NCI-H2081 (cell line): ENCODE data around the gene SEC23A.
"Not testable (repeated sequence)": the region's sequence is repeated elsewhere in the genome, so short reads cannot be mapped to it uniquely, and the experiment has no call there.

ENCODE experiments used
- DNase-seq, 2 experiments: peaks; one replicate each; lab custom pipeline; 2025; lab: John Stamatoyannopoulos, UW

The SEC23A gene

DNA sequence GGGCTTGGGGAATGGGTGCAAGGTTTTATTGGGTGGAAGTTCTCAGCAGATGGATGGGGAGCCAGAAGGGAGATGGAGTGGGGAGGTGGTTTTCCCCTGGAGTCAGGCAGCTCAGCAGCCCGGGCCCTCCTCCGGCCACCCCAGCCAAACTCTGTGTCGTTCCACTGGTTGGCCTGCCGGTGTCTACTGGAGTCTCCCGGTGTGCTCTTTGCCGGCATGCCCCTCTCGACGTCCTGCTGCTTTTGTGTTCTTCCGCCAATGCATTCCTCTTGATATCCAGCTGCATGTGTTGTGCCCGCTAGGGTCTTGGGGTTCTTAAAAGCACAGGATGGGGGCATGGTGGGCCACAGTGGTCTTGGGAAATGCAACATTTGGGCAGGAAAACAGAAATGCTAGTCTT, 72.8 kb downstream of the SEC23A start:
- DNase-seq = no peak

DNA sequence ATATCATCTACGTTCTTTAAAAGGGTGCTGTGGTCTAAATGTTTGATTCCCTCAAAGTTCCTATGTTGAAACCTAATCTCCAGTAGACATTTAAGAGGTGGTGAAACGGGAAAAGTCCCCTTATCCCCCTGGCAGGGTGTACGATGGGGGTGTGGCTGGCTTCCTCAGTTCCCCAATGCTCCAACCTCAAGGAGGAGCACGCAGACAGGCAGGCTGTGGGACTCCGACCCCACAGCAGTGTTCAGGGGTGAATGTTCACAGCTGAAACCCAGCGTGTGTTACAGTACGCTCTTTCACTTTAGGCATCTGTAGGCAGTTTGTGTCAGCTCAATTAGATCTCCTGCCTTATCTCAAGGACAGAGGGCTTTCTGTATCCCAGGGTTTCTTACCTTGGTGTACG, 73.2 kb downstream of the SEC23A start:
- no peak for DNase-seq

DNA sequence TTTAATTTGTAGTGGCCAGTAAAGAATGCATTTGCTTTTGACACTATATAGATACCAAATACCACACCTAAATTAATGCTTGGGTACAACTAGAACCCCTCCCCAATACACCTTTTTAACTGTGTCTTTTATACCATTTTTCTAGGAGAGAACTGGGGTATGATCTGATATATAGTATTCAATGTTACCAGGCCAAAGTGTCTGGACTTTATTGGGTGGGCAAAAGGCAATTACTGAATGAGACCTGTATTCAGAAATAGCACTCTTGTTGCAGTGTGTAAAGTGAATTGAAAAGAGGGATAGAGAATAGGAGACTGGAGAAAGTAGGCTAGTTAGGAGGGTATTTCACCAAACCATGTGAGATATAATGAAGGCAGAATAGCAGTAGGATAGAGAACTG, 74.4 kb downstream of the SEC23A start:
- no peak for DNase-seq

DNA sequence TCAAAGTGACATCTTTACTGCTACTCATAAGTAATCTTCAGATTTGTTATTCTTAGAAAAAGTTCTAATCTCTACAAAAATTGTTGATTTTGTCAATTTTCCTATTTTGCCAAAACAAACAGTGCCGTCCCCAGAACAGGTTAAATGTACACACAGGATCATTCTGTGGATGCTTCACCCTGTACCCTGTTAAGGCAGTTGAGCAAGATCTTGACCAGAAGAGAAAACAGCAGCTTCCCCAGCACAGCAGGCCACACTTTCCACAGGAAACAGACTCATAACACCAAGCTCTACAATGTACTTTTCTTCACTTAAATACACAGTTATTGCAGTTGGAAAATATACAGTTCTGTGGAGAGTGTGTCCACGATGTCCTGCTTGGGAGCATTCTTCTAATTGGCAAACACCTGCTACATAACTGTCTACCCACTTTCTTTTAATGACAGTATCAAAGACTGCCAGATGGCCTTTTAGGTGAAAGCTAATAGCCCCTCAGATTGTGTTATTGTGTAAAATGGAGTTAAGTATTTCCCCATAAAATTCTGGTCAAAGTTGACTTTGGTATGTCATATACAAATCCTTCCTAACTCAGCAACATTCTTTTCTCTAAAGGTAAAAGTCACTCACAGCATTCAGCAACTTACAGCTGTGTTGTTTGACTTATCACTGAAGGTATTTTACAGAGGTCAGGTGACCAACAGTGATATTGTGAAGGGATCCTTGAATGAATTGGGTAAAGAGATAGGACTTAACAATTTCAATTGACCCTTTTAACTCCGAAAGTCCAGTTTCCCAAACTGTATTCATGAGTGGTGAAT, 77.0 kb downstream of the SEC23A start:
- DNase-seq = no peak

DNA sequence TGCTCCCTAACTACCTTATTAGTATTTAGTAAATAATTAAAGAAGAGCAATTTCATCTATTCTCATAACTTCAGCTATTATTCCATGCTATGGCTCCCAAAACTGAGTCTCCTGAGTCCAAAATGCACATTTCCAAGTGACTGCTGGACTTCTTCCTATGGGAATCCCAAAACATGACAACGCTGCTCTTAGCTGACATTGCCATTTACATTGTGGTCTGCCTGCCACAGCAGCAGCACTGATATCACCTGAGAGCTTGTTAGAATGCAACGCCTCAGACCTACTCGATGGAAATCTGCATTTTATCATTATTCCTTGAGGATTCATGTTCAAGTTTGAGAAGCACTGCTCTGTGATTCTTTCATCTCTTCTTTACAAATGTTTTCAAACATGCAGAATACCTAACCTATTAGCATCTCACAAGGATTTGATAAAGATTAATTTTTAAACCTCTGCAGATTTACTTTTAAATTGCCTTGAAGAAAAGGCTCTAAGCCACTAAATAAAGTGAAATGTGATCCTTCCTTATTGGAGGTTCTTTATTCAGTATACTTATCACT, 77.7 kb downstream of the SEC23A start:
- no peak for DNase-seq

DNA sequence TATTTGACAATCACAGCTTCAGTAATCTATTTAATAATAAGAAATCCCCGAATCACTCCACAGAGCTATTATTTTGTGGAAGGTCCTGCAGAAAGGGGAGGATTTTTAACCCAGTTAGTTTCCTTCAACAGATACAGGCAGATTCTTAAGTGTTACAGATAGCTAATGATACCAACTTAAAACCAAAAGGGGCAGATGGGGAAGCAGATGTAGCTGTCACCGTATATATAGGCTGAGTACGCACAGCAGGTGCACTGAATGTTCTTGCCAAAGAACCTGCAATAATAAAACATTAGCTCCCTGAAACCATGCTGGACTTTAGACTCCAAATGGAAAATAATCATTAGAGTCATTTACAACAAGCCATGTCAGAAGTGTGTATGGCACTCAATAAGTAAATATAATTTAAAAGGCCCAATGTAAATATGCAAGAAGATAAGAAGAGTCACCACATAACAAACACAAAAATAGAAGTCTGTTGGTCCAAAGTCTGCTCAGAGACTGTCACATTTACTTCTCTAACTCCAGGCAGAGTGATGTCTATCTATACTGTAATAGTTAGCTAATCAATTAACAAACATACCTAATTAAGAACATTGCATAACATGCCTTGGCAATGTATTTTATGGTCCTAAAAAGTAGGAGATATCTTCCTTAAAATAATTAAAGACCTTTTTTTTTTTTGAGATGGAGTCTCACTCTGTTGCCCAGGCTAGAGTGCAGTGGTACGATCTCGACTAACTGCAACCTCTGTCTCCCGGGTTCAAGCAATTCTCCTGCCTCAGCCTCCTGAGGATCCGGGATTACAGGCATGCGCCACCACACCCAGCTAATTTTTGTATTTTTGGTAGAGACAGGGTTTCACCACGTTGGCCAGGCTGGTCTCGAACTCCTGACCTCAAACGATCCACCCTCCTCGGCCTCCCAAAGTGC, 78.8 kb downstream of the SEC23A start:
- DNase-seq = peak; percentile 41 to 84

DNA sequence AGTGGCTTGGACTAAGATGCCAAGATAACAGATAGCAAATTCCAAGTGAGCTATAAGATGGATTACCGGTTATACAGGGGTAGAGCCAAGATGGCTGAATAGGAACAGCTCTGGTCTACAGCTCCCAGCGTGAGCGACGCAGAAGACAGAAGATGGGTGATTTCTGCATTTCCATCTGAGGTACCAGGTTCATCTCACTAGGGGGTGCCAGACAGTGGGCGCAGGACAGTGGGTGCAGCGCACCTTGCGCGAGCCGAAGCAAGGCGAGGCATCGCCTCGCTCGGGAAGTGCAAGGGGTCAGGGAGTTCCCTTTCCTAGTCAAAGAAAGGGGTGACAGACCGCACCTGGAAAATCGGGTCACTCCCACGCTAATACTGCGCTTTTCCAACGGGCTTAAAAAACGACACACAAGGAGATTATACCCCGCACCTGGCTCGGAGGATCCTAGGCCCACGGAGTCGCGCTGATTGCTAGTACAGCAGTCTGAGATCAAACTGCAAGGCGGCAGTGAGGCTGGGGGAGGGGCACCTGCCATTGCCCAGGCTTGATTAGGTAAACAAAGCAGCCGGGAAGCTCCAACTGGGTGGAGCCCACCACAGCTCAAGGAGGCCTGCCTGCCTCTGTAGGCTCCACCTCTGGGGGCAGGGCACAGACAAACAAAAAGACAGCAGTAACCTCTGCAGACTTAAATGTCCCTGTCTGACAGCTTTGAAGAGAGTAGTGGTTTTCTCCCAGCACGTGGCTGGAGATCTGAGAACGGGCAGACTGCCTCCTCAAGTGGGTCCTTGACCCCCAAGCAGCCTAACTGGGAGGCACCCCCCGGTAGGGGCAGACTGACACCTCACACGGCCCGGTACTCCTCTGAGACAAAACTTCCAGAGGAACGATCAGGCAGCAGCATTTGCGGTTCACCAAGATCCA, 85.7 kb downstream of the SEC23A start:
- not testable (repeated sequence) for DNase-seq

DNA sequence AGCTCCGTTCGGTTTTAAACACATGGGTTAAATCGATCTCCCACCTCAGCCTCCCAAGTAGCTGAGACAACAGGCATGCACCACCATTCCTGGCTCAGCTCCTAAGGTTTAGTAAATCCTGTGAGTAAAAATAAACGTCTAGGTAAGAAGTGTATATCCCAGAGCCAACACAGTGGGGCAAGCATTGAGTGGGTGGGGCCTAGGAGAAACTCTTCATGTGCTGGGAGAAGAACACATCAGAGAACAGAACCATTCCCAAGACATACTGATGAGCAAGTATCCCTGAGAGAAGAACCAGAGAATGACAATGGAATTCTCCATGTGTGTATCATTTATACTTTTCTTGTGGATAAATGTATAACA, 86.3 kb downstream of the SEC23A start:
- no peak for DNase-seq

DNA sequence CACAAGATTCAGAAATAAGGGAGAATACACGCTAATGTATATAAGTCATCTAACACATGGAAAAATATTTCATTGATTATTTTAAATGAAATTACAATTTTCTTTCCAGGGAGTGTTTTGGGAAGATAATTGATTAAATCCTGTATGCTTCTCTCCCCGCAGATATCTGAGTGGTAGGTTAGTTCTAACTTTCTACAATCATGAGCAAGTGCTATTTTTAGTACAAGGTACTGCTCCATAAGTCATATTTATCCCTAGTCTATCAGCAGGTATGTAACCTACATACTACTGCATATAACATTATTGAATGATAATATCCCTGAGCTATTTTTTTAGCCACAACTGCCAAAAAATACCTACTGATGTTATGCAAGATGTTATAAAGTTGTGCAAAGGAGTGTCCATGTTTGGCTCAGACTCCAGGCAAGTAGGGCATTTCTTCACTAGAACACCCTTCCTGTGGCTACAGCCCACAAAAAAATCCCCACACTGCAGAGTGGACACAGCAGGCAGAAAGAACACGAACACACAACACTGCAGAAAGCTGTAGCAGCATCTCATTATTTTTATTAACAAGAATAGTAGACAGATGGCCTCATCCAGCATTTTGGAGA, 87.0 kb downstream of the SEC23A start:
- DNase-seq = no peak

DNA sequence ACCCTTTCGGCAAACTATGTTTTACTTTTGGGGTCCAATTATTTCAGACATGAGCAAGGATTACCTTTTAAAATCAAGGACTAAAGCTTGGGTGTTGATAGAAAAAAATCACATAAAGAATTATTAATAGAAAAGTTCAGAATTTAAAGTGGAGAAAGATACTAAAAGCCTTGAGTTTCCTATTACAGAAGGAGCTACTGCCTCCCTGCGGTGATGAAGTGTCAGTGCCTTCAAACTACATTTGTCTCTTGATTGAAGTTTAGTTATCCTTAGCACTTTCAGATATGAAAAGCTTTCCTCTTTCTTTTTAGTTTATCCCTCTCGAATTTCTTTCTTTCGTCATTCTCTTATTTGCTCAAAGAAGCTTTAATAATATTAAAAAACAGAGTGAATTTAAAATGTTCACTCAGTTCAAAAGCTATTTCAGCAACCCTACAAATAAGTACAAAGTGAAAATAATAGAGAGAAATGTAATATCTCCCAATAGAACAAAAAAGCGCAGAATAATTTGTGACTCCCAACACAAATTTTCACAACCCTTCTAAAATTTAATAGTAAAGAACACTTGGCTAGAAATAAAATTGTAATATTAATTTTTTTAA, 87.6 kb downstream of the SEC23A start:
- DNase-seq = peak; percentile 13 to 56

DNA sequence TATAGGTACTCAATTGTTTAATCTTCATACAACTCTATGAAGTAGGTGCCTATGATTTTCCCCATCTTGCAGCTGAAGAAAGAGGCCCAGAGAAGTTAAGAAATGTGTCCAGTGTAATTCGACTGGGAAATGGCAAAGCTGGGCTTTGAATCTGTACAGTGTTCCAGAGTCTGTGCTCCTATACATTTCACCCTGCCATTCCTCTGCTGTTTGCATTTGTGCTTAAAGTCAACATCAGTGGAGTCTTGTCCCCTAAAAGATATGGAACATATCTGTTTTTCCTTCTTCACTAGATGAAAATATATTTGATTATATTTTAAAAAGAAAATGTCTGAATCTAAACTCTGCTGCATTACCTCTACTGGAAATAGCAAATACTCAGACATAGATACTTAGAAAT, 88.6 kb downstream of the SEC23A start:
- DNase-seq = no peak

DNA sequence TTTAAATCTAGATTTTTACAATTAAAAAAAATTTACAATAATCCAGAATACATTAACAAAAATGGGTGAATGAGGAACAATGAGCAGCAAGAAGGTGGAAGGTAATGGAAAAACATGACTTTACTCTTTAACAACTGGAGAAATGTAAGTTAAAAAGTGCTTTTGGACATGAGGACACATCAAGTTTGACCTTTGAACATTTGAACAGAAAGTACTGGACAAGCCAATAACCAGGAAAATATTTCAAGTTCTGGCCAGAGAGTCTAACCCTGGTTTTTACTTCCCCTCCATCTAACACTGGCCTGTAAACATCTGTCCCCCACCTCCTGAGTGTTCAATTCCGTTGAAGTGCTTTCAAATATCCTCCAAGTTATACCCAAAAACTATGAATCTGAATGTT, 94.1 kb downstream of the SEC23A start:
- not testable (repeated sequence) for DNase-seq

DNA sequence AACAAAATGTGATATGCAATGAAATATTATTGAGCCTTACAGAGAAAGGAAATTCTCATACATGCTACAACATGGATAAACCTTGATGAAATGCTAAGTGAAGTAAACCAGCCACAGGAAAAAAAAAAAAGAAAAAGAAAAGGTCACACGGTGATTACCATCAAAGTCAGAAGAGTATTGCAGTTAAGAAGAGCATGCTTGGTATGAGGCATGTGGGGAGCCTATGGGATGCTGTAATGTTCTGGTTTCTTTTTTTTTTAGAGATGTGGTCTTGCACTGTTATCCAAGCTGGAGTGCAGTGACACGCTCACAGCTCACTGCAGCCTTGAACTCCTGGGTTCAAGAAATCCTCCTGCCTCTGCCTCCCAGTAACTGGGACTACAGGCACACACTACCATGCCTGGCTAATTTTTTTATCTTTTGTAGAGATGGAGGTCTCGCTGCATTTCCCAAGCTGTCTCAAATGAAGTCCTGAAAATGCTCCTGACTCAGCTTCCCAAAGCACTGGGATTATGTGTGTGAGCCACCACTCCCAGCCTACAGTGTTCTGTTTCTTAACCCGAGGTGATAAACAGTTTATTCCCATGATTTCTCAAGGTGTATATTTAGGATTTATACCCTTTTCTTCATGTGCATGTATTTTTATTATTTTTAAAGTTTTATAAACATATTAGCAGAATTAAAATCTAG, 96.2 kb downstream of the SEC23A start:
- no peak for DNase-seq

DNA sequence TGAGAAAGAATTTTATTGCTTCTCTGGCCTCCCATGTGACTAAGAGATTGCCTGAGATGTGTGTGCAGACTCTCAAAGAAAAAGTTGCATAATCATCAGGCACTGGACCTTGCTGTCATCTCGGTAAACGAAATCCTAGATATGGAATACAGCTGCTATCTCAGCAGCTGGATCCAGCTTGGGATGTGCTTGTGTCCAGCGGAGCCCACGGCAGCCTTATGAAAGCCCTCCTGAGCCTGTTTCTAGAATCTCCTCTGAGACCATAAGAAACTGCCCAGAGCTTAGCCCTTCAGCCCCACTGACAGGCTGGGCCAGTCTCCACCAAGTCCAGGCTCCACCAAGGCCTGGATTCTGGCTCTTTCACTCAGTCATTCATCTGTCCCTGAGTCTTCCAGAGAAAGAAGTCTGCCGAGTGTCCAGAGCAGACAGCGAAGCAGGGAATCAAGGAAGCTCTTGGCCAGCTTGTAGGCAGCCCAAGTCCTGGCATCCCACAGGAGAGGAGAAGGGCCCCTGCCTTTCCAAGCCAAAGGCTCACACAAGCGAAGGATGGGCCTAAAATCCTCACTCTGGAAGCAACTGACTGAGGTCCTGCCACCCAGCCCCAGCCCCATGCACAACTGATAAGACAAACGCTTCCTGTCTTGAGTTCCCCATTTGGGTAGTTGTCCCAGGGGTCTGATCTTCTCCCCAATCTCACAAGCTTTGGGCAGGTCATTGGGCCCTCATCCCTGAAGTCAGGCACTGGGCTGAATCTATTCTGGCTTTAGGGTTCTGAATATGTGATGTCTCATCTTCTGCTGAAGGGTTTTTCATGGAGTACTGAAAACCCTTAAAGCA, 97.8 kb downstream of the SEC23A start:
- DNase-seq = no peak

DNA sequence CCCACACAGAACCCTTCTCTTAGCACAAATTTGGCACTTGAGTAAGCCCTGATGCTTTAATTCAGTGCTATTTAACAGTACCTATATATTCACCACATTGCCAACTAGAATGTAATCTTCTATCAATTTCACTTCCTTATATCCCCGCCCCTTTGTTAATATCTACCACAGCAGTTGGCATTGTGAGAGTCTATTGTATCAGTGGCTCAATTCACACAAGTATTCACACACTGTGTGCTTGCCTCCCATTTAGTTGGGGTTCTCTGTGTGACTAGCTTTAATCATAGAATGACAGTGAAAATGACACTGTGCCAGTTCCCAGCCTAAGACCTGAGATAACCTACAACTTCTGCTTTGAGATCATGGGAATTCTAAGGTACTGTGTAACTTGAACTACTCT, 103.1 kb downstream of the SEC23A start:
- DNase-seq = no peak

DNA sequence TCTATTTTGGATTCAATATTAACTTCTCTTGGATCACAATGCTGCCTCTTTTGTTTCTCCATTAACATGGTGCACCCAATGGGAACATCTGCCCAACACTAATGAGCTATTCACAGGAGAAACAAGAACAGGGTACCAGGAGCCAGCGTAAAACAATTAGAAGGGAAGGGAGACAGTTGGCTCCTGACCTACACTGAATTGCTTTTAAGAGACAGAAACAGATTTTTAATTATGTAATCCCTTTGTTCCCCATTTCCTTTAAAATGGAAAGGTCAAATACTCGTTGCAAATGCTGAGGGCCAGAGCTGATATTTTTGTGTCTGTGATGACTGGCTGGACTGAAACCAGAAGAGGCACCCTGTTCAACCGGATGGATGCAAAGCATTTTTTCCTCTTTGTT, 108.3 kb downstream of the SEC23A start:
- DNase-seq = no peak

DNA sequence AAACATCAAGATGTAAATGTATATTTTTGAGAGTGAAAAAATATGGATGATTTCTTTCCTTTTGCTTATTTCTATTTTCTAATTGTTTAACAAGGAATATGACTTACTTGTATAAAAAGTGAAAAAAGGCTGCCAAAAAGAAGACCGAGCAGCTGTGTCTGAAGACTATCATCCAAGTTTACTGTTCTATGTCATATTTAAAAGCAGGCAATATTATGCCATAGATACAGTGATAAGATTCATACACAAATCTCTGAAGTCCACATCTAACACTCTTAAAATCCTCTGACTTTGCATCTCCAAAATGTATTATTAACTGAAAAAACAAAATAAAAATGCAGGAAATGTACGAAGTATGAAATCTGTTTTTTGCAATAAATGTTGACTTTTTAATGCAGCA, 109.1 kb downstream of the SEC23A start:
- no peak for DNase-seq

DNA sequence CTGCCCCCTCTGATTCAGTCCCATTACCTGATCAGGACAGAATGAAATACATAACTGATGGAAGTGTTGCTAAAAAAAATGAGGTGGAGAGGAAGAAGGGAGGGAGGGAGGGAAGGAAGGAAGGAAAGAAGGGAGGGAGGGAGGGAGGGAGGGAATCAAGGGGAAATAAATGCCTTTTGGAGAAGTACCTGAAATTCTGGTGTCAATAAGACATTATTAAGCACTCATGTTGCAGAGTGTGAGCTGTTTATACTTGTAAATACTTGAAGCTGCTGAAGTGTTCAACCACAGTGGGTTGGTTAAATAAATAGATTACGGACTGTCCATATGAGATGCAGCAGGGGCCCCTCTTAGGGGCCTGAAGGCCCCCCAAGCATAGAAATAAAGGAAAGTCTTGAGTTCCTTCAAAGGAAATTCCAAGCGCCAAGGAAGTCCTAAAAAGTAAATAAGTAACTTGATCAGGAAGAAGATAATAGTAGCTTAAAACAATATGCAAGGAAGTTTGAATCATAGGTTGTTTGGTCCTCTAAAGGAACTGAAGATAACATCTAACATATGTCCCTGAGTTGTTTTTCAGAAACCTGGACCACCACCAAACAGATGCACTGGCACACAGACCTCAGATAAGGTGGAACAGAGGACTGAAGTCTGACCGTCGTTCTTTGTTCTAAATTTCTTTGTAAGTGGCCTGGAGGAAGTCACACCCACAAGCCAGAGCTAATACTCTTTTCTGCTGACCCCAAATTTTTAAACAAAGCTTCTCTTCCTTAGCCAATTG, 110.8 kb downstream of the SEC23A start:
- no peak for DNase-seq

DNA sequence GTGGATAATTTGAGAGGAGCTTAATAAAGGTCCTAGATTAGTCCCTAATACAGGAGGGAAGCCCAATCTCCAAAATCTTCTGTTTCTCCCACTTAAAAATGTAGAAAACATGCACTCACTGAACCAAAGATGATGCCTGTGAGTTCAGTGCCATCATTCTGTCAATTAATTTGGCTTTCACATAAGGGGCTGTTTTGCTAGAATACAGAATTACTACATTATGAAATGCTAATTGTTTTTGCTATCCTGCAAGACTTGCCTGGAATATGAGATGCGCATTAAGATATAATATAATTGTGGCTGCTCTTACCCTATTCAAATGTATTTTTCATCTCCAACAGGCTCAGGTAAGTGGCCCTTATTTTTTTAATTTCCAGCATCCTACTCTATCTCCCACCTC, 111.7 kb downstream of the SEC23A start:
- DNase-seq = no peak
